ENCODE measurements around the gene SSTR4. TPM values are rescaled to one million over a fixed set of nuclear protein-coding genes. Genes with fewer than 3 reads are reported as not detected.

The SSTR4 gene
- total RNA-seq, 2 donors from 2014 or later = not detected

GRCh38 chr20:23059846-23060245, 24.7 kb downstream of the SSTR4 start:
- DNase-seq (no peak), ATAC-seq (no peak)
- intact Hi-C loops (cut with DNase I, micrococcal nuclease) = loop anchor here in 1 of 2 donors (10.0 kb wide), 1 partner anchor 365 kb away; no protein-coding TSS in a partner anchor

GRCh38 chr20:23060629-23061028, 25.5 kb downstream of the SSTR4 start:
- intact Hi-C loops (cut with DNase I, micrococcal nuclease) = no loop called here
- no peak for ATAC-seq
- DNase-seq = no peak

- ATAC-seq = no peak
- no peak for DNase-seq
- intact Hi-C loops (cut with DNase I, micrococcal nuclease) = no loop called here
Measured at GRCh38 chr20:23061262-23061661, 26.1 kb downstream of the SSTR4 start.

GRCh38 chr20:23061734-23062561, 26.8 kb downstream of the SSTR4 start:
- ATAC-seq = no peak
- intact Hi-C loops (cut with DNase I, micrococcal nuclease) = no loop called here
- DNase-seq = no peak

GRCh38 chr20:23062632-23063031, 27.5 kb downstream of the SSTR4 start:
- intact Hi-C loops (cut with DNase I, micrococcal nuclease) = no loop called here
- ATAC-seq = no peak
- no peak for DNase-seq

GRCh38 chr20:23063168-23063567, 28.1 kb downstream of the SSTR4 start:
- no peak for ATAC-seq
- intact Hi-C loops (cut with DNase I, micrococcal nuclease) = no loop called here
- no peak for DNase-seq

- intact Hi-C loops (cut with DNase I, micrococcal nuclease) = no loop called here
- no peak for ATAC-seq
- no peak for DNase-seq
Measured at GRCh38 chr20:23063581-23063980, 28.5 kb downstream of the SSTR4 start.

- no peak for DNase-seq
- intact Hi-C loops (cut with DNase I, micrococcal nuclease) = no loop called here
- ATAC-seq = no peak
Measured at GRCh38 chr20:23065266-23066201, 30.4 kb downstream of the SSTR4 start.

- intact Hi-C loops (cut with DNase I, micrococcal nuclease) = no loop called here
- ATAC-seq = no peak
- DNase-seq = no peak
Measured at GRCh38 chr20:23066772-23067171, 31.7 kb downstream of the SSTR4 start.

GRCh38 chr20:23068283-23068682, 33.2 kb downstream of the SSTR4 start:
- ATAC-seq (no peak), DNase-seq (no peak)
- intact Hi-C loops (cut with DNase I, micrococcal nuclease) = no loop called here

- no peak for DNase-seq
- no peak for ATAC-seq
- intact Hi-C loops (cut with DNase I, micrococcal nuclease) = no loop called here
Measured at GRCh38 chr20:23069108-23069507, 34.0 kb downstream of the SSTR4 start.

- DNase-seq = no peak
- intact Hi-C loops (cut with DNase I, micrococcal nuclease) = no loop called here
- no peak for ATAC-seq
Measured at GRCh38 chr20:23071398-23071797, 36.3 kb downstream of the SSTR4 start.

- ATAC-seq (no peak), DNase-seq (no peak)
- intact Hi-C loops (cut with DNase I, micrococcal nuclease) = no loop called here
Measured at GRCh38 chr20:23071996-23072395, 36.9 kb downstream of the SSTR4 start.

GRCh38 chr20:23072892-23073586, 37.9 kb downstream of the SSTR4 start:
- intact Hi-C loops (cut with DNase I, micrococcal nuclease) = no loop called here
- no peak for ATAC-seq
- no peak for DNase-seq

GRCh38 chr20:23074052-23074451, 38.9 kb downstream of the SSTR4 start:
- DNase-seq = no peak
- no peak for ATAC-seq
- intact Hi-C loops (cut with DNase I, micrococcal nuclease) = no loop called here

GRCh38 chr20:23077277-23077676, 42.2 kb downstream of the SSTR4 start:
- DNase-seq (no peak), ATAC-seq (no peak)
- intact Hi-C loops (cut with DNase I, micrococcal nuclease) = no loop called here

- no peak for ATAC-seq
- intact Hi-C loops (cut with DNase I, micrococcal nuclease) = no loop called here
- no peak for DNase-seq
Measured at GRCh38 chr20:23078351-23079015, 43.4 kb downstream of the SSTR4 start.

- ATAC-seq (no peak), DNase-seq (no peak)
- intact Hi-C loops (cut with DNase I, micrococcal nuclease) = no loop called here
Measured at GRCh38 chr20:23079016-23079351, 43.9 kb downstream of the SSTR4 start.

- ATAC-seq (no peak), DNase-seq (no peak)
- intact Hi-C loops (cut with DNase I, micrococcal nuclease) = no loop called here
Measured at GRCh38 chr20:23079926-23080325, 44.8 kb downstream of the SSTR4 start.
